GM18498 (cell line): Measurements from ENCODE around the gene PIGL.
"Not testable (repeated sequence)": the region's sequence is repeated elsewhere in the genome, so short reads cannot be mapped to it uniquely, and the experiment has no call there.

Source experiments
- ATAC-seq: cut with Tn5 transposase; IDR thresholded peaks from one replicate; pipeline ENCODE4 v1.9.1; 2021; ENCODE audit warnings: mild to moderate bottlenecking, moderate library complexity; ENCODE audit not compliant: unreplicated experiment

PIGL gene

GRCh38 chr17:16302856-16303255, 85.8 kb downstream of the PIGL start:
- ATAC-seq: no peak

DNA sequence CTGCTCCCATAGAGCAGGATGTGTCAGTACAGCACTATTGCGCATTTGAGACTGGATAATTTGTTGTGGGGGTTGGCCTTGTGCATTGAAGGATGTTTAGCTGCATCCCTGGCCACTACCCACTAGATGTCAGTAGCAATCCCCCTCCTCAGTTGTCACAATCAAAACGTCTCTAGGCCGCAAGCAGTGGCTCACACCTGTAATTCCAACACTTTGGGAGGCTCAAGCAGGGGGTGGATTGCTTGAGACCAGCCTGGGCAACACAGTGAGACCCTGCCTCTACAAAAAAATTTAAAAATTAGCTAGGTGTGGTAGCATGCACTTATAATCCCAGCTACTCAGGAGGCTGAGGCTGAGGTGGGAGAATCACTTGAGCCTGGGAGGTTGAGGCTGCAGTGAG, 87.8 kb downstream of the PIGL start:
- no peak for ATAC-seq

GRCh38 chr17:16306211-16306610, 89.2 kb downstream of the PIGL start:
- ATAC-seq: no peak

- ATAC-seq: not testable (repeated sequence)
Measured at GRCh38 chr17:16312061-16312460, 95.1 kb downstream of the PIGL start.

DNA sequence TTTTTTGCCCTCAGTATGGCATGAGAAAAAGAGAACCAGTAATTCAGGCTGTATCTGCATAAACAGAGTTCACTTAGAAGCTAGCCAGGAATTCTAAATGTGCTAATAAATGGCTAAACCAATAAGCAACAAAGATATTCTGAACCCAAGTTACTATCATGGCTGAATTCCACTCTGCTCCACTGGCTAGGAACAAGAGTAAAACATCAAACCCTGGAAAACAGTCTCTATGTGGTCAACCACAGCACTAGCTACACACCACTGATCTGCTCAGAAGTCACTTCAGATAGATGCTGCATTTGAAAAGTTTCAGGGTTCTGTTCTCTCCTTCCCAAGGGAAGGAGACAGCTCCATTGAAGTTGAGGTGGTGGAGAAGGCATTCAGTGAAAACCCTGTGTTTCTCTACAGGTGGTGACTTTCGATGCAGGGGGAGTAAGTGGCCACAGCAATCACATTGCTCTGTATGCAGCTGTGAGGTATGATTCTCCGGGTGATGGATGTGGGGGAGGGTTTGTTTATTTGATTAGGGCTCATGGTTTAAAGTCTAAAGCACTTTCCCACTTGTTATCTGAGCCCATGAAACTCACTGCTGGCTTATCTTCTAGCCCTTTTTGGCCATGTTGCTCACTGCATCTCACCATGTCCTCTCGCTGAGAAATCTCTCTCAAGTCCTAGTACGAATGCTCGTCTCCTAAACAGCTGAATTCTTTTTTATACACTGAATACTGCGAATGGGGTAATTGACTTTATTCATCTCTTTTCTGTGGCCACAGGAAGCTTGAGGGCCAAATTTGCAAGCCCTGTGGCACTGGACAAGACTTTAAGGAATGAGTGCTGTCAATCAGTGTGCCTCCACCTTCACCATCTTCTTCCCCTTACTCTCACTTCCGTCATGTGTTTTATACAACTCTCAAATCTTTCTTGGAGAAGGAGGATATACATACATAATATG, 96.4 kb downstream of the PIGL start:
- ATAC-seq: no peak

GRCh38 chr17:16314189-16314588, 97.2 kb downstream of the PIGL start:
- ATAC-seq: no peak

- no peak for ATAC-seq
Measured at GRCh38 chr17:16314859-16315258, 97.8 kb downstream of the PIGL start.

- no peak for ATAC-seq
Measured at GRCh38 chr17:16319969-16320368, 103.0 kb downstream of the PIGL start.

- ATAC-seq: no peak
Measured at GRCh38 chr17:16322636-16323035, 105.6 kb downstream of the PIGL start.

DNA sequence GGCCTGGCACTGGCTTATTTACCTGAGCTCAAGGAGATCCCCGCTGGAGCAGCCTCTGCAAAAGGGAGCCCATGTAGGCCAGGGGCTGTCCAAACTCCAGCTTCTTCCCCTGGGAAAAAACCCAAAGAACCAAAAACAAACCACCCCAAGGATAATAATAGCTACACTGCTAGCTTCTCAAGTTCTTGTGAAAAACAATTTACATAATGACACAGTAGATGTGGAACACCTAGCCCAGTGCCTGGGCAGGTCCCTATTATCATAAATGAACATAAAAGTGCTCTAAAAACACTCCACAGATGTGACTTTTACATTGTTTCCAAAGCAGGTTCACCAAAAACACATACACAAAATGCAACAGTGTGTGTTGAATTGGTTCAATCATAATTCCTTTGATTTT, 109.0 kb downstream of the PIGL start:
- no peak for ATAC-seq

- ATAC-seq: no peak
Measured at GRCh38 chr17:16327018-16327417, 110.0 kb downstream of the PIGL start.

DNA sequence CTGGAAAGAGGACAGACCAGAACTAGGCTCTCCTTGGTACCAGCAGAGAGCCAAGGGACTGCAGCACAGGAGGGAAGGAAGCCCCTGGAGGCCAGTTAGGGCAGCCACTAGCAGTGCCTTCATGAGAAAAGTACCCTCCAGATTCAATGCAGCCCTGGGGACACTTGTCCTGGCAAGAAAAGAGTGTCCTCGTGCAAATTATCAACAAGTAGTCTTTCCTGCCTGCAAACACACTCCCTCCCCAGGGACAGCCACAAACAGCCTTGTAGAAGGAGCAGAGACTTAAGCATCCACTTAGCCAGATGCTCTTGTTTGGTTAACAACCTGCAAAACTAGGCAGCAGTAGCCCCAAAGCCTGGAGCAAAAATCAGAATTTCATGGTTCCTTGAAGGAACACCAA, 112.0 kb downstream of the PIGL start:
- no peak for ATAC-seq

- no peak for ATAC-seq
Measured at GRCh38 chr17:16329519-16330271, 112.7 kb downstream of the PIGL start.

DNA sequence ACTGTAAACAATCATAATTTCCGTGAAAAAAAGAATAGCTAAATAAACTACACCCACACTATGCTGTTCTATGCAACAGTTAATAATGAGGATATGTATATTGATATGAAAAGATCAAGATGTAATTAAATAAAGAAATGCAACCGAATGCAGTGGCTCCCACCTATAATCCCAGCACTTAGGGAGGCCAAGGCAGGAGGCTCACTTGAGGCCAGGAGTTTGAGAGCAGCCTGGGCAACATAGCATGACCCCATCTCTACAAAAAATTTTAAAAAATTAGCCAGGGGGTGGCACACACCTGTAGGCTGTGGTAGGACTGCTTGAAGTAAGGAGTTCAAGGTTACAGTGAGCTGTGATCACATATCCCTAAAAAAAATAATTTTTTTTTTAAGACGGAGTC, 121.4 kb downstream of the PIGL start:
- no peak for ATAC-seq

DNA sequence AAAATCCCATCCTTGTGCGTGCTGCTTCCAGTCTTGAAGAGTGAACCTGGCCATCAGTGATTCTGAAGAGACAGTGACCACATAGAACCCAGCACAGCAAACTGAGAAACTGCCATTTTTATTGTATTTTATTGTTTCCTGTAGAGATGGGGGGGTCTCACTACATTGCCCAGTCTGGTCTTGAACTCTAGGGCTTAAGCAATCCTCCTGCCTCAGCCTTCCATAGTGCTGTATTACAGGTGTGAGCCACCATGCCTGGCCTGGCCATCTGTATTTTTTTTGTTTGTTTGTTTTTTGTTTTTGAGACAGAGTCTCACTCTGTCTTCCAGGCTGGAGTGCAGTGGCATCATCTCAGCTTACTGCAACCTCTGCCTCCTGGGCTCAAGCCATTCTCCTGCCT, 122.4 kb downstream of the PIGL start:
- ATAC-seq: no peak

DNA sequence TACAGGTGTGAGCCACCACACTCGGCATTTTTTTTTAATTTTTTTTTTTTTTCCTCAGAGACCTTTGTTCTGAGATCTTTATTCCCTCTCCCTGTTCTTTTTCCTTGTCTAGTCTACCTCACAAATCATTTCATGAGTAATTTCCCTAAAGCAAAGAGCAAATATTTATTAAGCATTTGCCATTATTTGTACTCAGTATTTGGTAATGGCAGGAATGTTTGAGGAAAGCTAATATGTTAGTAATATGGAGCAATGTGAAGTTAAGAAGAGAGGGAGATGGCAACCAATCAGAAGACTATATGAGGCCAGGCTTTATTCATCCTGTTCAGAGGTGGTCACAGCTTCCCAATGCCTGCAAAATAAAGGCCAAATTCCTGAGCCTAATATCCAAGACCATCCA, 122.9 kb downstream of the PIGL start:
- no peak for ATAC-seq

GRCh38 chr17:16342979-16343378, 126.0 kb downstream of the PIGL start:
- no peak for ATAC-seq

DNA sequence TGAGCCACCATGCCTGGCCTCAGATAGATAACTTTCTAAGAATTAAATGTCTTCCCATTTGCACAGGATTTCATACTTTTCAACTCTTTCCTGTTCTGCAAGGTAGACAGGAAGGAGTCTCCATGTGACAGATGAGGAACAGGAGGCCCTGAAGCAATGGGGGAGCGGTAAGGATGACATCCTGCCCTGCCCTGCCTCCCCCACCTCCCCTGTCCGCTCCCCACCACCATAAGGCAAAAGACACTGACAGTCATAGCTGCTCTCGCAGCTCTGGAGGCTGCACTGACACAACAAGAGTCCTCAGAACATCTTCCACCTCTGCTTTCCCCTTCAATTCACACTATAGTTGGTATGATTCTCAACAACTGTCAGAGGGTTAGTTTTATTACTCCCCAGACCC, 126.6 kb downstream of the PIGL start:
- no peak for ATAC-seq

GRCh38 chr17:16345565-16345964, 128.6 kb downstream of the PIGL start:
- no peak for ATAC-seq

- no peak for ATAC-seq
Measured at GRCh38 chr17:16346721-16347271, 129.8 kb downstream of the PIGL start.

DNA sequence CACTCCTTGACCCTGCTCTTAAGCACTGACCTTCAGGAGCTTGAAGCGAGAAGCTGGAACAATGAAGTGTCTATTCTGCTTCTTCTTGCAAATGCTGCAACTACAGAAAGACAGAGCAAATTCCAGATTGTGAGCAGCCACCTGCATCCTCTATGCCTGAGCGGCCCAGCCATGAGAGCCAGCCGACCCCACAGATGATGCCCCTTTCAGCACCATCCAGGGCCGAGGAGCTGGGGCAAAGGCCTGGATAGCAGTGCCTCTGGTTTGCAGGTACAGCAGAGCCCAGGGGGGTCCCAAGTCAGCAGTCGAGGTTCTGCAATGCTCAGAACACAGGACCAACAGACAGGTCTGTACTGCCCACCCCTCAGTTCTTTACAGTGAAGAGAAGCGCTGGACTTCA, 131.6 kb downstream of the PIGL start:
- no peak for ATAC-seq

- ATAC-seq: no peak
Measured at GRCh38 chr17:16349431-16349830, 132.4 kb downstream of the PIGL start.
